ENCODE results near the gene TYRO3.
"Not testable (repeated sequence)": the region's sequence is repeated elsewhere in the genome, so short reads cannot be mapped to it uniquely, and the experiment has no call there.

TYRO3 gene

GRCh38 chr15:41591217-41591616, 32.2 kb downstream of the TYRO3 start:
- not testable (repeated sequence) for DNase-seq (ENCODE audit: low spot score in 2 of 2); H3K27me3 Mint-ChIP-seq; ATAC-seq (ENCODE audit: low read depth); H3K4me1 Mint-ChIP-seq; H3K36me3 Mint-ChIP-seq; H3K27ac Mint-ChIP-seq; H3K9me3 Mint-ChIP-seq; H3K4me3 Mint-ChIP-seq

- H3K36me3 Mint-ChIP-seq; DNase-seq (ENCODE audit: low spot score in 2 of 2); ATAC-seq (ENCODE audit: low read depth); H3K9me3 Mint-ChIP-seq; H3K27ac Mint-ChIP-seq; H3K4me3 Mint-ChIP-seq; H3K4me1 Mint-ChIP-seq; H3K27me3 Mint-ChIP-seq: not testable (repeated sequence)
These were observed 33.7 kb downstream of the TYRO3 start for GRCh38 chr15:41592718-41593117.

- Mint-ChIP-seq H3K4me3 (no peak overlapping the region), H3K9me3 (no peaks in the 10 kb centered on the region), H3K36me3 (no peaks in the 10 kb centered on the region), H3K27me3 (peaks cover 7% of the 10 kb centered on the region), H3K4me1 (no peaks in the 10 kb centered on the region), H3K27ac (no peak overlapping the region)
- DNase-seq (ENCODE audit: low spot score in 2 of 2), result no peak
- no peak for ATAC-seq (ENCODE audit: low read depth)
These were observed 36.1 kb downstream of the TYRO3 start for GRCh38 chr15:41594801-41595746.

- Mint-ChIP-seq H3K36me3 (no peaks in the 10 kb centered on the region), H3K27ac (no peak overlapping the region), H3K9me3 (no peaks in the 10 kb centered on the region), H3K4me3 (no peak overlapping the region), H3K27me3 (peaks cover 9% of the 10 kb centered on the region), H3K4me1 (no peaks in the 10 kb centered on the region)
- no peak for DNase-seq (ENCODE audit: low spot score in 2 of 2)
- no peak for ATAC-seq (ENCODE audit: low read depth)
These were observed 38.0 kb downstream of the TYRO3 start for GRCh38 chr15:41596972-41597371.

GRCh38 chr15:41597787-41598186, 38.8 kb downstream of the TYRO3 start:
- Mint-ChIP-seq H3K27me3 (peaks cover 8% of the 10 kb centered on the region), H3K4me3 (no peak overlapping the region)
- no peak for ATAC-seq (ENCODE audit: low read depth)

GRCh38 chr15:41599061-41599460, 40.0 kb downstream of the TYRO3 start:
- ATAC-seq (ENCODE audit: low read depth) (no peak), DNase-seq (ENCODE audit: low spot score in 2 of 2) (no peak)
- Mint-ChIP-seq H3K27me3 (peaks cover 10% of the 10 kb centered on the region), H3K4me1 (peaks cover 4% of the 10 kb centered on the region), H3K27ac (no peak overlapping the region), H3K9me3 (no peaks in the 10 kb centered on the region), H3K36me3 (no peaks in the 10 kb centered on the region), H3K4me3 (no peak overlapping the region)

More at GRCh38 chr15:41597787-41598186, 38.8 kb downstream of the TYRO3 start:
- H3K36me3 Mint-ChIP-seq, result no peaks in the 10 kb centered on the region
- H3K27ac Mint-ChIP-seq, result no peak overlapping the region
- no peak for DNase-seq (ENCODE audit: low spot score in 2 of 2)
- H3K9me3 Mint-ChIP-seq, result no peaks in the 10 kb centered on the region
- H3K4me1 Mint-ChIP-seq, result no peaks in the 10 kb centered on the region

GRCh38 chr15:41603411-41603935, 44.5 kb downstream of the TYRO3 start:
- DNase-seq (ENCODE audit: low spot score in 2 of 2), result no peak
- Mint-ChIP-seq H3K4me3 (peak overlapping the region; percentile 78), H3K4me1 (peaks cover 11% of the 10 kb centered on the region), H3K9me3 (no peaks in the 10 kb centered on the region), H3K36me3 (no peaks in the 10 kb centered on the region), H3K27ac (no peak overlapping the region), H3K27me3 (peaks cover 15% of the 10 kb centered on the region)
- no peak for ATAC-seq (ENCODE audit: low read depth)

GRCh38 chr15:41603941-41604911, 45.2 kb downstream of the TYRO3 start:
- peak overlapping the region; percentile 78 for H3K4me3 Mint-ChIP-seq
- DNase-seq (ENCODE audit: low spot score in 2 of 2), result peak; percentile 41 to 56
- H3K36me3 Mint-ChIP-seq, result peaks cover 1% of the 10 kb centered on the region
- H3K27me3 Mint-ChIP-seq, result peaks cover 13% of the 10 kb centered on the region
- H3K27ac Mint-ChIP-seq, result no peak overlapping the region
- H3K9me3 Mint-ChIP-seq, result no peaks in the 10 kb centered on the region
- ATAC-seq (ENCODE audit: low read depth), result peak; percentile 87
- H3K4me1 Mint-ChIP-seq, result peaks cover 11% of the 10 kb centered on the region

- H3K36me3 Mint-ChIP-seq, result peaks cover 1% of the 10 kb centered on the region
- no peak overlapping the region for H3K27ac Mint-ChIP-seq
- no peaks in the 10 kb centered on the region for H3K9me3 Mint-ChIP-seq
These were observed 46.6 kb downstream of the TYRO3 start for GRCh38 chr15:41605566-41605965.

GRCh38 chr15:41606997-41607396, 48.0 kb downstream of the TYRO3 start:
- Mint-ChIP-seq H3K27ac (no peak overlapping the region), H3K27me3 (peaks cover 14% of the 10 kb centered on the region), H3K36me3 (peaks cover 1% of the 10 kb centered on the region), H3K4me1 (peaks cover 11% of the 10 kb centered on the region), H3K4me3 (no peak overlapping the region), H3K9me3 (no peaks in the 10 kb centered on the region)
- ATAC-seq (ENCODE audit: low read depth) (no peak), DNase-seq (ENCODE audit: low spot score in 2 of 2) (no peak)

More at GRCh38 chr15:41605566-41605965, 46.6 kb downstream of the TYRO3 start:
- H3K27me3 Mint-ChIP-seq, result peaks cover 16% of the 10 kb centered on the region
- ATAC-seq (ENCODE audit: low read depth), result no peak
- DNase-seq (ENCODE audit: low spot score in 2 of 2), result no peak
- H3K4me3 Mint-ChIP-seq, result no peak overlapping the region
- peaks cover 11% of the 10 kb centered on the region for H3K4me1 Mint-ChIP-seq

GRCh38 chr15:41609123-41609522, 50.1 kb downstream of the TYRO3 start:
- Mint-ChIP-seq H3K27ac (no peak overlapping the region), H3K36me3 (peaks cover 4% of the 10 kb centered on the region), H3K27me3 (peaks cover 13% of the 10 kb centered on the region), H3K9me3 (no peaks in the 10 kb centered on the region), H3K4me1 (peaks cover 6% of the 10 kb centered on the region), H3K4me3 (no peak overlapping the region)
- DNase-seq (ENCODE audit: low spot score in 2 of 2), result no peak
- ATAC-seq (ENCODE audit: low read depth), result no peak

GRCh38 chr15:41610048-41610447, 51.0 kb downstream of the TYRO3 start:
- Mint-ChIP-seq H3K27ac (no peak overlapping the region), H3K4me3 (no peak overlapping the region), H3K36me3 (peaks cover 4% of the 10 kb centered on the region), H3K4me1 (no peaks in the 10 kb centered on the region), H3K9me3 (no peaks in the 10 kb centered on the region), H3K27me3 (peaks cover 13% of the 10 kb centered on the region)
- ATAC-seq (ENCODE audit: low read depth) (no peak), DNase-seq (ENCODE audit: low spot score in 2 of 2) (no peak)

- DNase-seq (ENCODE audit: low spot score in 2 of 2), result no peak
- ATAC-seq (ENCODE audit: low read depth), result no peak
- Mint-ChIP-seq H3K27me3 (no peaks in the 10 kb centered on the region), H3K4me3 (peak overlapping the region; percentile 81), H3K36me3 (peaks cover 2% of the 10 kb centered on the region), H3K9me3 (peaks cover 2% of the 10 kb centered on the region), H3K4me1 (peaks cover 7% of the 10 kb centered on the region), H3K27ac (peak overlapping the region; percentile 75)
These were observed 61.7 kb downstream of the TYRO3 start for GRCh38 chr15:41620536-41621199.

Data from memory B cell (primary cell).